ENCODE measurements around the gene AP5S1.
A peak's percentile ranks its signal among the peaks of the same experiment; 100 is the strongest.

The AP5S1 gene

DNA sequence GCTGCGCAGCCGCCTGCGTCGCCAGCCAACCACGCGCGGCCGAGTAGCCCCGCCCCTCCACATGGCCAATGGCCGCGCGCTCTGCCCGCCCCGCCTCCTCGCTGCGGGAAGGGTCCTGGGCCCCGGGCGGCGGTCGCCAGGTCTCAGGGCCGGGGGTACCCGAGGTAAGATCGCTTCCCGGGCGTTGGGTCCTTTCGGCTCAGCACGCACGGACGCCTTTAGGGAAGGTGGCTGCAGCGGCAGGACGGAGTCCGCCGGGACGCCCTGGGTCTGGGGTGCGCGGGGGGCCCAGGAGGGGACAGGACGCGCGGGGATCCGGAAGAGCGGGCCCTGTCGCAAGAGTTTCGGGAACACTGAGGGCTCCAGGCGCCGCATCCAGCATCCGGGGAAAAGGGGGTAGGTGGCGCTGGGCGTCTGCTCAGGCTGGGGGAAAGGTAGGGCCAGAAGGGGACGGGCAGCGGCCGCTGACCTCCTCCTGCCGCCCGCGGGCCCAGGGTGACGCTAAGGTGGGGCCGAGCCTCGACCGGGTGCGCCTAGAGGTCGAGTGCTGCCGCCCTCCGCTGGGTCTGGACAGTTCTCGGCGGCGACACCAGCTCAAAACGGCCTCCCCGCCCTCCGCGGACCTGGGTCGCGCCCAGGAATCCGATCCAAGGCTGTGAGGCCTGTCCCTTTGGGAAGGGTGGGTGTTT is 26.5 kb downstream of the AP5S1 start, which contains the start of gene MAVS:
Gene MAVS (plus strand): TSS at position 95 of the 689 bp plus-strand sequence. CDS start 7,791 bp downstream, outside the sequence.
- peak within 1 kb of the TSS; percentile 96 for H3K4me3 ChIP-seq (replicated peaks; ENCODE audit: low read depth, low read length)
- no peaks in the 10 kb centered on the region for H3K27me3 ChIP-seq (replicated peaks; ENCODE audit: control insufficient read depth, insufficient read depth, low read length)
- TF ChIP-seq, protein P1, sequence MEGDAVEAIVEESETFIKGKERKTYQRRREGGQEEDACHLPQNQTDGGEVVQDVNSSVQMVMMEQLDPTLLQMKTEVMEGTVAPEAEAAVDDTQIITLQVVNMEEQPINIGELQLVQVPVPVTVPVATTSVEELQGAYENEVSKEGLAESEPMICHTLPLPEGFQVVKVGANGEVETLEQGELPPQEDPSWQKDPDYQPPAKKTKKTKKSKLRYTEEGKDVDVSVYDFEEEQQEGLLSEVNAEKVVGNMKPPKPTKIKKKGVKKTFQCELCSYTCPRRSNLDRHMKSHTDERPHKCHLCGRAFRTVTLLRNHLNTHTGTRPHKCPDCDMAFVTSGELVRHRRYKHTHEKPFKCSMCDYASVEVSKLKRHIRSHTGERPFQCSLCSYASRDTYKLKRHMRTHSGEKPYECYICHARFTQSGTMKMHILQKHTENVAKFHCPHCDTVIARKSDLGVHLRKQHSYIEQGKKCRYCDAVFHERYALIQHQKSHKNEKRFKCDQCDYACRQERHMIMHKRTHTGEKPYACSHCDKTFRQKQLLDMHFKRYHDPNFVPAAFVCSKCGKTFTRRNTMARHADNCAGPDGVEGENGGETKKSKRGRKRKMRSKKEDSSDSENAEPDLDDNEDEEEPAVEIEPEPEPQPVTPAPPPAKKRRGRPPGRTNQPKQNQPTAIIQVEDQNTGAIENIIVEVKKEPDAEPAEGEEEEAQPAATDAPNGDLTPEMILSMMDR (IDR thresholded peaks at IDR 0.05; ENCODE audit: insufficient read depth, low read length, poor library complexity, severe bottlenecking): peak; percentile 19
- peak; percentile 90 for DNase-seq (ENCODE audit: extremely low read depth, insufficient read length)
- H3K36me3 ChIP-seq (ENCODE audit: control insufficient read depth, insufficient read depth, low read length): no peaks in the 10 kb centered on the region

DNA sequence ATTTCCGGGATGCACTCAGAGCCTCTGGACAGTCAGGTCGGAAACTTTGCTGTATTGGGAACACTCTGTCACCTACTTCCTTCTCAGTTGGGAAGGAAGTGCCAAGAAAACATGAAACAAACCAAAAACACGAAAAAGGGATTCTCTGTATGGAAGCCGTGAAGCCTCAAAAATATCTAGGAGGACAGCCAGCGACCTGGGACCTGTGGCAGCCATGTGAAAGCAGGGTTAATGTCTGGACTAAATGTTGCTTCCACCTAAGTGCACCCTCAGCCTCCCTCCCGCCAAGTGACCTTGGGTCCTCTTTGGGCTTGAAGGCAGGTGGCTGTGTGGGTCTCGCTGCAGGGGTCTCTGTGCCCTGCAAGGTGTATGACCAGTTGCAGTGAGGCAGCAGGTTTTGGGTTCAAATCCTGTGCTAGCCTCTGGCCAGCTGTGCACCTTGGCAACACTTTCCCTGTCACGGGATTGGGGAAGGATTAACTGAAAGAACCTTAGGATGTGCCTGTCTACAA is 27.1 kb downstream of the AP5S1 start:
- TF ChIP-seq, protein P1 (IDR thresholded peaks at IDR 0.05; ENCODE audit: insufficient read depth, low read length, poor library complexity, severe bottlenecking): no peak
- Histone ChIP-seq H3K36me3 (ENCODE audit: control insufficient read depth, insufficient read depth, low read length) (no peaks in the 10 kb centered on the region), H3K27me3 (replicated peaks; ENCODE audit: control insufficient read depth, insufficient read depth, low read length) (no peaks in the 10 kb centered on the region), H3K4me3 (replicated peaks; ENCODE audit: low read depth, low read length) (peak overlapping the region; percentile 96)
- DNase-seq (ENCODE audit: extremely low read depth, insufficient read length): no peak

DNA sequence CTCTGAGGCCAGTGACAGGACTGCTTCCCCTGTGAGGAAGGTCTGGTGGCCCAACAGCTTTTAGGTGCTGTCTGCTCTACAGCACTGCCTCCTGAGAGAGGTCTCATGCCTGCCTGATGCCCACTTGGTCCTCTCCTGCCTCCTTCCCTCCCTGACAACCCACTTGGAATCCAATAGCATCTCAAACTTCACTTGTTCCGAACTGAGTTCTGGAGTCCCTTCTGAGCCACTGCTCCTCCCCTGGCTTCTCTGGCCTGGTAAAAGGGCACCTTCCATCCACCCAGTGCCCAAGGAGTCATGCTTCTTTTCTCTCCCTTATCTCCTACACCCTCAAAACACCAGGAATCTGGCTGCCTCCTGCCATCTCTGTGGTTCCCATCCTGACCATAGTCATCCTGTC is 28.2 kb downstream of the AP5S1 start:
- H3K4me3 ChIP-seq (replicated peaks; ENCODE audit: low read depth, low read length): no peak overlapping the region
- TF ChIP-seq, protein P1 (IDR thresholded peaks at IDR 0.05; ENCODE audit: insufficient read depth, low read length, poor library complexity, severe bottlenecking): no peak
- no peaks in the 10 kb centered on the region for H3K27me3 ChIP-seq (replicated peaks; ENCODE audit: control insufficient read depth, insufficient read depth, low read length)
- H3K36me3 ChIP-seq (ENCODE audit: control insufficient read depth, insufficient read depth, low read length): no peaks in the 10 kb centered on the region
- DNase-seq (ENCODE audit: extremely low read depth, insufficient read length): no peak

DNA sequence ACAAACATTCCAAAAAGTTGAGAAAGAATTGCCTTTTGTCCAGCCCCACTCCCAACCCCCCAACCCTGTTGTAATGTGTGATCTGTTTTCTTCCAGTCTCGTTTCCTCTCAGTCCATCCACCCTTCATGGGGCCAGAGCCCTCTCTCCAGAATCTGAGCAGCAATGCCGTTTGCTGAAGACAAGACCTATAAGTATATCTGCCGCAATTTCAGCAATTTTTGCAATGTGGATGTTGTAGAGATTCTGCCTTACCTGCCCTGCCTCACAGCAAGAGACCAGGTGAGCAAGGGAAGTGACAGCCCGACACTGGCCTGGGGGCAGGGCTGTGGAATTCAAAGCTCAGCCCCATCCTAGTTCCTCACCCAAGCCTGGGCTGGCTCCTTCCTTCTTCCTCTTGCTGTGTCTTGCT is 34.1 kb downstream of the AP5S1 start:
- no peak overlapping the region for H3K4me3 ChIP-seq (replicated peaks; ENCODE audit: low read depth, low read length)
- TF ChIP-seq, protein P1 (IDR thresholded peaks at IDR 0.05; ENCODE audit: insufficient read depth, low read length, poor library complexity, severe bottlenecking): no peak
- no peak for DNase-seq (ENCODE audit: extremely low read depth, insufficient read length)
- peaks cover 16% of the 10 kb centered on the region for H3K36me3 ChIP-seq (ENCODE audit: control insufficient read depth, insufficient read depth, low read length)
- H3K27me3 ChIP-seq (replicated peaks; ENCODE audit: control insufficient read depth, insufficient read depth, low read length): no peaks in the 10 kb centered on the region

DNA sequence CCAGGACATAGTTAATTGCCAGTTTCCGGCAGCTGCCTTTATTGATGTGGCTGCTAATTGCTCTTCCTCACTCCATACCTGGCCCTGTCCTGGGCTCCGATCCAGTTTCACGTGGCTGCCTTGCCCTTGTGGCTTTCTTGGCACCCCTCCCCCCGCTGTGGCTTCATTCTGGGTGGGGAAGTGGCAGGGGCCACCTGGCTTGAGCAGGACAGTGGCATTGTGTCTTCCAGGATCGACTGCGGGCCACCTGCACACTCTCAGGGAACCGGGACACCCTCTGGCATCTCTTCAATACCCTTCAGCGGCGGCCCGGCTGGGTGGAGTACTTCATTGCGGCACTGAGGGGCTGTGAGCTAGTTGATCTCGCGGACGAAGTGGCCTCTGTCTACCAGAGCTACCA is 37.1 kb downstream of the AP5S1 start:
- no peak for DNase-seq (ENCODE audit: extremely low read depth, insufficient read length)
- no peaks in the 10 kb centered on the region for H3K27me3 ChIP-seq (replicated peaks; ENCODE audit: control insufficient read depth, insufficient read depth, low read length)
- TF ChIP-seq, protein P1 (IDR thresholded peaks at IDR 0.05; ENCODE audit: insufficient read depth, low read length, poor library complexity, severe bottlenecking): no peak
- peaks cover 27% of the 10 kb centered on the region for H3K36me3 ChIP-seq (ENCODE audit: control insufficient read depth, insufficient read depth, low read length)
- no peak overlapping the region for H3K4me3 ChIP-seq (replicated peaks; ENCODE audit: low read depth, low read length)

All from GM06990 (cell line).